Astrocyte (in vitro differentiated cells and primary cell): ENCODE results near the gene CLEC2D. TPM values are rescaled to one million over a fixed set of nuclear protein-coding genes. Genes with fewer than 3 reads are reported as not detected.

Source experiments
- DNase-seq: peaks from one replicate; pipeline ENCODE4 v3.0.0-alpha.2; 2010; ENCODE audit warnings: low read depth
- FAIRE-seq: peaks from 2 replicates; lab custom pipeline; 2011; peaks lifted over from hg19 to GRCh38; lab: Jason Lieb, UNC
- H2AFZ ChIP-seq: 2 replicates; pipeline ENCODE4 v1.6.0; 2012; ENCODE audit warnings: low read depth, low read length, inconsistent platforms
- H3K27ac ChIP-seq: 2 replicates; pipeline ENCODE4 v1.5.1; 2011; ENCODE audit warnings: low read depth, low read length, inconsistent platforms
- H3K27me3 ChIP-seq: 2 replicates; pipeline ENCODE4 v1.6.0; 2011; ENCODE audit warnings: low read length, inconsistent platforms; ENCODE audit not compliant: insufficient read depth
- H3K36me3 ChIP-seq: 2 replicates; pipeline ENCODE4 v1.5.1; 2011; ENCODE audit warnings: low read length, inconsistent platforms; ENCODE audit not compliant: insufficient read depth
- H3K4me1 ChIP-seq: 2 replicates; pipeline ENCODE4 v1.5.1; 2011; ENCODE audit warnings: low read length, inconsistent platforms; ENCODE audit not compliant: insufficient read depth
- H3K4me2 ChIP-seq: 2 replicates; pipeline ENCODE4 v1.6.0; 2012; ENCODE audit warnings: low read length, inconsistent platforms
- H3K4me3 ChIP-seq: 2 replicates; pipeline ENCODE4 v1.5.1; 2011; ENCODE audit warnings: low read depth, mild to moderate bottlenecking, low read length, inconsistent platforms; ENCODE audit not compliant: insufficient read depth
- H3K79me2 ChIP-seq: 2 replicates; pipeline ENCODE4 v1.6.0; 2012; ENCODE audit warnings: mild to moderate bottlenecking, low read length, inconsistent platforms; ENCODE audit not compliant: insufficient read depth
- H3K9ac ChIP-seq: 2 replicates; pipeline ENCODE4 v1.6.0; 2012; ENCODE audit warnings: mild to moderate bottlenecking, low read length, inconsistent platforms
- H3K9me3 ChIP-seq: 2 replicates; pipeline ENCODE4 v1.5.1; 2012; ENCODE audit warnings: low read depth, mild to moderate bottlenecking, low read length, inconsistent platforms; ENCODE audit not compliant: insufficient read depth
- H4K20me1 ChIP-seq: 2 replicates; pipeline ENCODE4 v1.6.0; 2012; ENCODE audit warnings: low read length, inconsistent platforms; ENCODE audit not compliant: insufficient read depth
- H3K27ac Mint-ChIP-seq: one replicate; pipeline ENCODE4 v1.8.0; 2021; ENCODE audit warnings: mild to moderate bottlenecking, mixed read lengths; ENCODE audit not compliant: unreplicated experiment
- H3K27me3 Mint-ChIP-seq: one replicate; pipeline ENCODE4 v1.8.0; 2021; ENCODE audit warnings: low read depth, mixed read lengths; ENCODE audit not compliant: unreplicated experiment
- H3K36me3 Mint-ChIP-seq: one replicate; pipeline ENCODE4 v1.8.0; 2021; ENCODE audit warnings: low read depth, mixed read lengths; ENCODE audit not compliant: unreplicated experiment
- H3K4me1 Mint-ChIP-seq: one replicate; pipeline ENCODE4 v1.8.0; 2021; ENCODE audit warnings: low read depth, mixed read lengths; ENCODE audit not compliant: unreplicated experiment
- H3K4me3 Mint-ChIP-seq: one replicate; pipeline ENCODE4 v1.8.0; 2021; ENCODE audit warnings: mild to moderate bottlenecking, moderate library complexity, mixed read lengths; ENCODE audit not compliant: unreplicated experiment
- H3K9me3 Mint-ChIP-seq: one replicate; pipeline ENCODE4 v1.8.0; 2021; ENCODE audit warnings: mild to moderate bottlenecking, mixed read lengths; ENCODE audit not compliant: unreplicated experiment
- EZH2 ChIP-seq: IDR thresholded peaks from 2 replicates; pipeline ENCODE4 v1.6.1; 2012; ENCODE audit warnings: mild to moderate bottlenecking, low read length, inconsistent platforms; ENCODE audit not compliant: insufficient read depth
- total RNA-seq: library from RNA; stranded (reverse); gene quantifications from 2 replicates; pipeline ENCODE4 v1.2.1, GENCODE V29; 2021
- TF ChIP-seq, protein P1 (sequence below): IDR thresholded peaks from 2 replicates; pipeline ENCODE4 v1.5.1; 2011; ENCODE audit warnings: low read depth, mild to moderate bottlenecking, inconsistent platforms, low read length, moderate library complexity; ENCODE audit not compliant: insufficient read depth

CLEC2D gene
- total RNA-seq, 1 donor from 2014 or later, result 4.7 TPM

DNA sequence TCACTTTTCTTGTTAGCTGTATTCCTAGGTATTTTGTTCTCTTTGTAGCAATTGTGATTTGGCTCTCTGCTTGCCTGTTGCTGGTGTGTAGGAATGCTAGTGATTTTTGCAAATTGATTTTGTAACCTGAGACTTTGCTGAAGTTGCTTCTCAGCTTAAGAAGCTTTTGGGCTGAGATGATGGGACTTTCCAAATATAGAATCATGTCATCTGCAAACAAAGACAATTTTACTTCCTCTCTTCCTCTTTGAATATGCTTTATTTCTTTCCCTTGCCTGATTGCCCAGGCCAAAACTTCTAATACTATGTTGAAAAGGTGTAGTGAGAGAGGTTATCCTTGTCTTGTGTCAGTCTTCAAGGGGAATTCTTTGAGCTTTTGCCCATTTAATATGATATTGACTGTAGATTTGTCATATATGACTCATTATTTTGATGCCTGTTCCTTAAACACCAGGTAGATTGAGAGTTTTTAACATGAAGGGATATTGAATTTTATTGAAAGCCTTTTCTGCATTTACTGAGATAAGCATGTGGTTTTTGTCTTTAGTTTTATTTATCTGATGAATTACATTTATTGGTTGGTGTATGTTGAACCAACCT, 36.7 kb downstream of the CLEC2D start:
- Histone ChIP-seq H3K4me1 (no peaks in the 10 kb centered on the region), H3K79me2 (no peaks in the 10 kb centered on the region), H3K36me3 (no peaks in the 10 kb centered on the region), H4K20me1 (no peaks in the 10 kb centered on the region), H2AFZ (no peak overlapping the region), H3K27me3 (no peaks in the 10 kb centered on the region), H3K27ac (no peak overlapping the region), H3K4me2 (no peak overlapping the region), H3K9ac (no peak overlapping the region), H3K9me3 (no peaks in the 10 kb centered on the region), H3K4me3 (no peak overlapping the region)
- DNase-seq, result no peak
- Mint-ChIP-seq H3K4me1 (peaks cover 12% of the 10 kb centered on the region), H3K27me3 (no peaks in the 10 kb centered on the region), H3K36me3 (peaks cover 1% of the 10 kb centered on the region), H3K27ac (no peak overlapping the region), H3K9me3 (no peaks in the 10 kb centered on the region), H3K4me3 (no peak overlapping the region)
- no peak for FAIRE-seq
- TF ChIP-seq, protein P1, sequence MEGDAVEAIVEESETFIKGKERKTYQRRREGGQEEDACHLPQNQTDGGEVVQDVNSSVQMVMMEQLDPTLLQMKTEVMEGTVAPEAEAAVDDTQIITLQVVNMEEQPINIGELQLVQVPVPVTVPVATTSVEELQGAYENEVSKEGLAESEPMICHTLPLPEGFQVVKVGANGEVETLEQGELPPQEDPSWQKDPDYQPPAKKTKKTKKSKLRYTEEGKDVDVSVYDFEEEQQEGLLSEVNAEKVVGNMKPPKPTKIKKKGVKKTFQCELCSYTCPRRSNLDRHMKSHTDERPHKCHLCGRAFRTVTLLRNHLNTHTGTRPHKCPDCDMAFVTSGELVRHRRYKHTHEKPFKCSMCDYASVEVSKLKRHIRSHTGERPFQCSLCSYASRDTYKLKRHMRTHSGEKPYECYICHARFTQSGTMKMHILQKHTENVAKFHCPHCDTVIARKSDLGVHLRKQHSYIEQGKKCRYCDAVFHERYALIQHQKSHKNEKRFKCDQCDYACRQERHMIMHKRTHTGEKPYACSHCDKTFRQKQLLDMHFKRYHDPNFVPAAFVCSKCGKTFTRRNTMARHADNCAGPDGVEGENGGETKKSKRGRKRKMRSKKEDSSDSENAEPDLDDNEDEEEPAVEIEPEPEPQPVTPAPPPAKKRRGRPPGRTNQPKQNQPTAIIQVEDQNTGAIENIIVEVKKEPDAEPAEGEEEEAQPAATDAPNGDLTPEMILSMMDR, result no peak
- no peak for TF ChIP-seq EZH2

DNA sequence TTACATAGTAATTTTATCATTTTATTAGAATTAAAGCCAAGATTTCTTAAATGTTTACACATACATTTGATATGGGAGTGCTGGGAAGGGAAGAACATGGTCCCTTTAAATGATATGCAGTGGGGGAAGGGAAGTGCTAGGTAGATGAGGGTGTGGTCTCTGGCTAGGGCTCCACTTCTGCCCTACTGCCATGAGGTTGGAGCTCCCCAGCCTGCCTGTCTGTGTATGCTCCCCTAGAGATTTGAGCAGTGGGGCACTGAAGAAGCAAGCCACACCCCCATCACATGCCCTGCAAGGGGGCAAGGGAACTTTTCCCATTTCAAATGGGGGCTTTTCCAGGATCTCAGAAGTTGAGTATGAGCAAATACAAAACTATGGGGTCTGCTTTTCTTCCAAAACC, 37.8 kb downstream of the CLEC2D start:
- Histone ChIP-seq H3K4me1 (no peaks in the 10 kb centered on the region), H3K4me2 (no peak overlapping the region), H3K79me2 (no peaks in the 10 kb centered on the region), H3K36me3 (no peaks in the 10 kb centered on the region), H4K20me1 (no peaks in the 10 kb centered on the region), H3K9me3 (no peaks in the 10 kb centered on the region), H3K9ac (no peak overlapping the region), H3K27ac (no peak overlapping the region), H3K4me3 (no peak overlapping the region), H3K27me3 (no peaks in the 10 kb centered on the region), H2AFZ (no peak overlapping the region)
- Mint-ChIP-seq H3K4me3 (no peak overlapping the region), H3K36me3 (peaks cover 1% of the 10 kb centered on the region), H3K27me3 (no peaks in the 10 kb centered on the region), H3K9me3 (no peaks in the 10 kb centered on the region), H3K27ac (no peak overlapping the region), H3K4me1 (peaks cover 22% of the 10 kb centered on the region)
- FAIRE-seq, result no peak
- DNase-seq, result no peak
- no peak for TF ChIP-seq EZH2
- TF ChIP-seq, protein P1, result no peak
